Measurements from ENCODE around the gene TNS3.

DNA sequence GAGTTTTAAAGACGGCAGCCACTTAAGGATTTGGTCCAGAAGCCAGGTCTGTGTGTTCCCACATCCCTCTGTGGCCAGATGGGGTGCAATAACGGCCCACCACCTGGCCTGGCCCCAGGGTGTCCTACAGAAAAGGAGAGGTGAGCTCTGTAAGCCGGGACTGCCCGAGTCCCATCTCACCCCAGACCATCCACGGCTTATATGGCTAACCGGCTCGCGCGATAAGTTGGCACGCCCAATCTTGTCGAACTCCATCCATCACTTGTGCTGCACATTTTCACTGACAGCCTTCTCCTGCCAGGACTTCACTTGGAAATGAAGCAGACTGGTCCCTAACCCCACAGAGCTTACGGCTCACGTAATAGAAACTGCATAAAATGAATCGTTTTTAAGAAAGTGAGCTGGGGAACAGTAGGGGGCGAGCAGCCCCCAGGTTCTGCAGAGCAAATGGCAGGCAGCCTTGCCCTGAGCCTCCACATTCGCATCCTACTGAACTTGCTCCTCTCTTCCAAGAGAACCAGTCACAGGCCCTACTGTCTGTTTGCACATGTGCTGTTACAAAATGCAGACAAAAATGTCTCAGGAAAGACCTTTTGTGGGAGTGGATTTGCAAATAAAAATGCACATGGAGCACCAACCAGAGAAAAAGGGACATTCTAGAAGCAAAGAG is 98.2 kb downstream of the TNS3 start:
- TF ChIP-seq EZH2 (IDR thresholded peaks at IDR 0.05) (no peak), POLR2AphosphoS5 (IDR thresholded peaks at IDR 0.05; ENCODE audit: borderline replicate concordance, low read depth, low read length) (no peak)
